Measurements from ENCODE around the gene SH3BP1. TPM values are rescaled to one million over a fixed set of nuclear protein-coding genes. Genes with fewer than 3 reads are reported as not detected.

SH3BP1 gene
- total RNA-seq, 4 donors from 2014 or later = 7.4 to 26.2 (median 14.2) TPM

- H3K9me3 ChIP-seq = no peaks in the 10 kb centered on the region
- H3K27ac ChIP-seq = peak overlapping the region; percentile 79 to 87
- DNase-seq = no peak
- H3K36me3 ChIP-seq = no peaks in the 10 kb centered on the region
- H3K4me3 ChIP-seq = no peak overlapping the region
- no peaks in the 10 kb centered on the region for H3K27me3 ChIP-seq
- TF ChIP-seq POLR2A (IDR thresholded peaks at IDR 0.05) (no peak), CTCF (IDR thresholded peaks at IDR 0.05) (no peak)
- H3K4me1 ChIP-seq = peaks cover 7 to 8% of the 10 kb centered on the region in 2 donors
- intact Hi-C loops (cut with DNase I; ENCODE audit: low total_unique reads) = no loop called here
Observed at GRCh38 chr22:37627545-37627944, 11.9 kb upstream of the SH3BP1 start.

DNA sequence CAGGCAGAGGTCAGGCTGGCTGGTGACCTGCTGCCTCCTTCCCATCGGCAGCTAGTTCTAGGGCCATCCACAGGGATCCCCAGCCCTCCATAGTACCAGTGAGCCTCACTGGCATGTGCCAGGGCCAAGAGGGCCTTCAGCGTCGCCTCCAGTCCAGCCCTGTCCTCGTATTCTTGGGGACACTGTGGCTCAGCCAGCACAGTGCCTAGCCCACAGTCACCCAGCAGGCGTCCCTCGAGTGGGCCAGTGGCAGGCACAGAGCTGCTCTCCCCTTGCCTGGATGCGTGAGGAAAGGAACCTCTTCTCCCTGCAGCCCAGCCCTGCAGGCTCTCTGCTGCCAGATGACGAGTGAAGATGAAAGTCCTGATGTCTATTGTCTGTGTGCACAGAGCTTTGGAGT, 10.6 kb upstream of the SH3BP1 start:
- Histone ChIP-seq H3K9me3 (no peaks in the 10 kb centered on the region), H3K27ac (no peak overlapping the region), H3K27me3 (no peaks in the 10 kb centered on the region), H3K4me3 (no peak overlapping the region), H3K4me1 (peaks cover 7 to 14% of the 10 kb centered on the region in 2 donors), H3K36me3 (no peaks in the 10 kb centered on the region)
- no peak for TF ChIP-seq CTCF (IDR thresholded peaks at IDR 0.05)
- TF ChIP-seq POLR2A (IDR thresholded peaks at IDR 0.05) = no peak
- intact Hi-C loops (cut with DNase I; ENCODE audit: low total_unique reads) = no loop called here
- DNase-seq = no peak

DNA sequence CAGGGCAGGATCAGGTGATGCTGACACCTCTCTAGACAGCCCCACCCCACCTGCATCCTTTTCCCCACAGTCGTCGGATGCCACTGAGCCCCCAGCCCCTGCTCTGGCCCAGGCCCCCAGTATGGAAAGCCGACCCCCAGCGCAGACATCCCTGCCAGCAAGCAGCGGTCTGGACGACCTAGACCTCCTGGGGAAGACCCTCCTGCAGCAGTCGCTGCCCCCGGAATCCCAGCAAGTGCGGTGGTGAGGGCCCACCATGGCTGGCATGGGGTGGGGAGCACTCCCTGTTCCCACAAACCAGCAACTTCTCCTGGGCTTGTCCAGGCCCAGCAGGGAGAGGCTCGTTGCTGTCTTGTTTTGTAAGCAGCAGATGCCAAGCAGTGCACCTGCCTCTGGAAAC, 9.5 kb upstream of the SH3BP1 start:
- DNase-seq = no peak
- Histone ChIP-seq H3K27ac (no peak overlapping the region), H3K4me3 (no peak overlapping the region), H3K27me3 (no peaks in the 10 kb centered on the region), H3K4me1 (peaks cover 13 to 22% of the 10 kb centered on the region in 2 donors), H3K9me3 (no peaks in the 10 kb centered on the region), H3K36me3 (no peaks in the 10 kb centered on the region)
- TF ChIP-seq CTCF (IDR thresholded peaks at IDR 0.05) (no peak), POLR2A (IDR thresholded peaks at IDR 0.05) (no peak)
- intact Hi-C loops (cut with DNase I; ENCODE audit: low total_unique reads) = no loop called here

DNA sequence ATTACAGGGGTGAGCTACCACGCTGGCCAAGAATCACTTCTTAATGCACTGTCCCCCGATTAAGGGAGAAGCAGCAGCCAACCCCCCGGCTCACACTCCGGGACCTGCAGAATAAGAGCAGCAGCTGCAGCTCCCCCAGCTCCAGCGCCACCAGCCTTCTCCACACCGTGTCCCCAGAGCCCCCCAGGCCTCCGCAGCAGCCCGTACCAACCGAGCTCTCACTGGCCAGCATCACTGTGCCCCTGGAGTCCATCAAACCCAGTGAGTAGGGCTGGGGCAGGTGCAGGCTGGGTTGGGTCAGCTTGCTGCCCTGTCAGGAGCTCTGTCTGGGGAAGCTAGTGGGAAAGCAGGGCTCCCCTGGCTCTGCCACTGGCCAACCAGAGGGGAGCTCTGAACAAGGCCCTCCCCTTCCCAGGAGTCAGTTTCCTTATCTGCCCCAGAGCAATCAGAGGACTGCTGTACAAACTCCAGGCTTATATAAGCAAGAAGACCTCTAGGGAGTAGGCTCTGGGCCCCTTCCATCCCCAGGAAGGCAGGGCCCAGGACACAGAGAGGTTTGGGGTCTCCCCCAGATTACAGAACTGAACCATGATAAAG, 8.5 kb upstream of the SH3BP1 start:
- H3K9me3 ChIP-seq = no peaks in the 10 kb centered on the region
- H3K27me3 ChIP-seq = no peaks in the 10 kb centered on the region
- TF ChIP-seq CTCF (IDR thresholded peaks at IDR 0.05) = no peak
- TF ChIP-seq POLR2A (IDR thresholded peaks at IDR 0.05) = no peak
- DNase-seq = no peak
- H3K36me3 ChIP-seq = no peaks in the 10 kb centered on the region
- peak overlapping the region in 1 of 2 donors; percentile 89 for H3K27ac ChIP-seq
- no peak overlapping the region for H3K4me3 ChIP-seq
- H3K4me1 ChIP-seq = peaks cover 8 to 22% of the 10 kb centered on the region in 2 donors
- intact Hi-C loops (cut with DNase I; ENCODE audit: low total_unique reads) = no loop called here

DNA sequence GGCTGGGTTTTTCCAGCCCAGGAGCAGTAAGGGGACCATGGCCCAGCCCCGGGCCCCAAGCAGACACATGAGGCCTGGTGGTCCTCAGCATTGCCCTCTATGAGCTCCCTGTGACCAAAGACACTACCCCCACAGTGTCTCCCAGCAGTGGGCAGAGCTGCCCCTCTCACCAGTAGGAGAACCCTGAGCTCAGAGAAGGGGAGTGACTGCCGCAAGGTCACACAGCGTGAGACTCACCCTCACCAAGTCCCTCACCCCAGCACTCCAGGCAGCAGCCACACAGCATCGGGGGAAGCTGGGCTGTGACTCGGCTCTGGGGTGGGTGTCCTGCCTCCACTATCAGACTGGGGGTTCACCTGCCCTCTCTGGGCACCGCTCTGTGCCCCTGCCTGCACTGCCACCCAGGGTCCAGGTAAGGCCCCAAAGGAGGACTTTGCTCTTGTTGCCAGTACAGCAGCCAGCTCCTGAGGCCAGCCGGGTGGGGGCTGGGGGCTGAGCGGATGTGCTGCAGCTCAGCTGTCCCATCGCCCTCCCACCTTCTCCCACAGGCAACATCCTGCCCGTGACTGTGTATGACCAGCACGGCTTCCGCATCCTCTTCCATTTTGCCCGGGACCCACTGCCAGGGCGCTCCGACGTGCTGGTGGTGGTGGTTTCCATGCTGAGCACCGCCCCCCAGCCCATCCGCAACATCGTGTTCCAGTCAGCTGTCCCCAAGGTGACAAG, 7.9 kb upstream of the SH3BP1 start:
- no peaks in the 10 kb centered on the region for H3K36me3 ChIP-seq
- no peak for DNase-seq
- no peaks in the 10 kb centered on the region for H3K9me3 ChIP-seq
- TF ChIP-seq CTCF (IDR thresholded peaks at IDR 0.05) = no peak
- TF ChIP-seq POLR2A (IDR thresholded peaks at IDR 0.05) = no peak
- peak overlapping the region in 1 of 2 donors; percentile 89 for H3K27ac ChIP-seq
- peaks cover 7 to 19% of the 10 kb centered on the region in 2 donors for H3K4me1 ChIP-seq
- intact Hi-C loops (cut with DNase I; ENCODE audit: low total_unique reads) = no loop called here
- no peaks in the 10 kb centered on the region for H3K27me3 ChIP-seq
- H3K4me3 ChIP-seq = no peak overlapping the region

All from uterus (tissue), 4 donors.